ENCODE results near the gene FEV.

FEV gene

DNA sequence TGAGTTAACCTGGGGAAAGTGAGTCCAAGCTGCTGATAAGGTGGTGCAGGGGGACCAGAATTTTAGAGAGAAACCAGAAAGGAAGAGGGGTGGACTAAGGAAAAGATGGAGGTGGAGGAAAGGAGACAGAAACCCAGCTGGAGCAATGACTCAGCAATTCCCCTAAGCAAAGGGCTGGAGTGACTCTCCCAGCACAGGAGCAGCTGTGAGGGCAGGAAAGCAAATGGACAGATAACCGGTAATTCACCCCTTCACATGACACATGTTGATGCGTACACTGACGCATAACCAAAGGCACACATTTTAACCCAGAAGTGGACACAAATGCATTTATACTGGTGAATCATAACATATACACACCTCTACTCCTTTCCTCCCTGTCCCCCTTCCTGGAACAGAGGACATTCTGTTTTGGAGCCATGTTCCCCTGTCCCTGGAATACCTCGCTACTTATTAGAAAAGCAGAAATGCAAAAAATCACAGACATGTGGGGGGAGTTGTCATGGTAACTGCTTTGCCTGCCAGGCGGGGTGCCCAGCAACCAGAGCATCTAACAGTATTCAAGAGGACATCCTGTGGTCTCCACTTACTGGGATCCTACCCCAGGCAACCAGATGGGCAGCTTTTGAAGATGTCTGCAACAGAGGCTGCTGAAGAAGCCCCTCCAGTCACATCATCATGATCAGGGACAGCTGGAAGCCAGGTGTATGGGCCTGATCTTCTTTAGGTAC, 20.8 kb downstream of the FEV start:
- no peaks in the 10 kb centered on the region for H3K27me3 ChIP-seq
- TF ChIP-seq, protein P1, sequence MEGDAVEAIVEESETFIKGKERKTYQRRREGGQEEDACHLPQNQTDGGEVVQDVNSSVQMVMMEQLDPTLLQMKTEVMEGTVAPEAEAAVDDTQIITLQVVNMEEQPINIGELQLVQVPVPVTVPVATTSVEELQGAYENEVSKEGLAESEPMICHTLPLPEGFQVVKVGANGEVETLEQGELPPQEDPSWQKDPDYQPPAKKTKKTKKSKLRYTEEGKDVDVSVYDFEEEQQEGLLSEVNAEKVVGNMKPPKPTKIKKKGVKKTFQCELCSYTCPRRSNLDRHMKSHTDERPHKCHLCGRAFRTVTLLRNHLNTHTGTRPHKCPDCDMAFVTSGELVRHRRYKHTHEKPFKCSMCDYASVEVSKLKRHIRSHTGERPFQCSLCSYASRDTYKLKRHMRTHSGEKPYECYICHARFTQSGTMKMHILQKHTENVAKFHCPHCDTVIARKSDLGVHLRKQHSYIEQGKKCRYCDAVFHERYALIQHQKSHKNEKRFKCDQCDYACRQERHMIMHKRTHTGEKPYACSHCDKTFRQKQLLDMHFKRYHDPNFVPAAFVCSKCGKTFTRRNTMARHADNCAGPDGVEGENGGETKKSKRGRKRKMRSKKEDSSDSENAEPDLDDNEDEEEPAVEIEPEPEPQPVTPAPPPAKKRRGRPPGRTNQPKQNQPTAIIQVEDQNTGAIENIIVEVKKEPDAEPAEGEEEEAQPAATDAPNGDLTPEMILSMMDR (IDR thresholded peaks at IDR 0.05; ENCODE audit: low read depth, low read length), result no peak
- peaks cover 10% of the 10 kb centered on the region for H3K4me1 ChIP-seq
- H3K36me3 ChIP-seq, result peaks cover 7% of the 10 kb centered on the region; the same call in 1 of the 2 replicates
- H3K4me3 ChIP-seq (ENCODE audit: low read depth, low read length), result peak overlapping the region; percentile 72
- no peaks in the 10 kb centered on the region for H3K9me3 ChIP-seq
- DNase-seq, result peak; percentile 81

DNA sequence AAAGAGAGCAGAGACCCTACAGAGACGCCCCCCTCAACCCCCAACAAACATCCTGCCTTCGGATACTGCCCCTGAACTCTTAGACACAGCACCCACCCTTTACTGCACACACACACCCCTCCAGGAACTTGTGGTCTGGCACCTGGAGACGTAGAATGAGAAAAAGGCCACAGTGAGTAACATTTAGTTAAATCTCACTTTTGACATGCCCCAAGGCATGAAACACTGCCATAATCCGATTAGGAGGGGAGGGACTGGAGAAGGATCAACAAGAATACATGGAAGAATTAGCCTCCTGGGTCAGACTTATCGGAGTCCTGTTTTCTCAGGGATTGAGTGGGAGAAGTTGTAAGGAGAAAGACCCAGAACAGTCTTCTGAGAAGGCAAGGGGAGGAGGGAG, 21.4 kb downstream of the FEV start:
- peaks cover 10% of the 10 kb centered on the region for H3K4me1 ChIP-seq
- TF ChIP-seq, protein P1 (IDR thresholded peaks at IDR 0.05; ENCODE audit: low read depth, low read length), result no peak
- H3K4me3 ChIP-seq (ENCODE audit: low read depth, low read length), result peak overlapping the region; percentile 72
- no peaks in the 10 kb centered on the region for H3K9me3 ChIP-seq
- no peak for DNase-seq
- peaks cover 7% of the 10 kb centered on the region; the same call in 1 of the 2 replicates for H3K36me3 ChIP-seq
- H3K27me3 ChIP-seq, result no peaks in the 10 kb centered on the region

DNA sequence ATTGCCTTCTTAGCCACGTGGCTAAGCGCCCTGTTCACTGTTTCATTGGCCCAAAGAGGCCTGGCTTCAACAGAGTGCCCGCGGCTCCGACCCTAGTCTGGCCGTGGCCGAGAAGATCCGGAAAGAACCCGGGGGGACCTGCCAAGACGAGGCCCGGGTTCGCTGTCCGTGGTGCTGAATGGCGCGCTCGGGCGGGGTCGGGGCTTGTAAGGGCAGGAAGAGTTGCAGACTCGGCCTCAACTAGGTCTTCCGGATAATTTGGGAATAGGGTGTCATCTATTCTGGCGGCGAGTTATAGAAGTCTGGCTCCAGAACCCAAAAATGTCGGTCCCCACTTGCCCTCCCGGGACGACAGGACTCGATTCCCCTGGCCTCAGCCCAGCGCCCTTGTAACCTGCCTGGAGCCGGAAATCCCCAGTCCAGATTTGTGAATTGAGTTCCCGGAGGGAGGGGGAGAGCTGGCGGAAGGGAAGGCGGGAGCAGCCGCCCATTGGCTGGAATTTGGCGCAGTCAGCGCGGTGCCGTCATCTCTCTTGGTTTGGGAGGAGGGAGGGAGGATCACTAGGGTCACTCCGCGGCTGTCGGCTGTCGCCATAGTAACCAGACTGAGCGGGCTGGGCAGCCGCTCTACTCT, 22.0 kb downstream of the FEV start:
- no peaks in the 10 kb centered on the region for H3K27me3 ChIP-seq
- TF ChIP-seq, protein P1 (IDR thresholded peaks at IDR 0.05; ENCODE audit: low read depth, low read length), result no peak
- H3K4me3 ChIP-seq (ENCODE audit: low read depth, low read length), result peak overlapping the region; percentile 72
- peaks cover 7% of the 10 kb centered on the region for H3K4me1 ChIP-seq
- peaks cover 7% of the 10 kb centered on the region; the same call in 1 of the 2 replicates for H3K36me3 ChIP-seq
- peak; percentile 97 for DNase-seq
- no peaks in the 10 kb centered on the region for H3K9me3 ChIP-seq

DNA sequence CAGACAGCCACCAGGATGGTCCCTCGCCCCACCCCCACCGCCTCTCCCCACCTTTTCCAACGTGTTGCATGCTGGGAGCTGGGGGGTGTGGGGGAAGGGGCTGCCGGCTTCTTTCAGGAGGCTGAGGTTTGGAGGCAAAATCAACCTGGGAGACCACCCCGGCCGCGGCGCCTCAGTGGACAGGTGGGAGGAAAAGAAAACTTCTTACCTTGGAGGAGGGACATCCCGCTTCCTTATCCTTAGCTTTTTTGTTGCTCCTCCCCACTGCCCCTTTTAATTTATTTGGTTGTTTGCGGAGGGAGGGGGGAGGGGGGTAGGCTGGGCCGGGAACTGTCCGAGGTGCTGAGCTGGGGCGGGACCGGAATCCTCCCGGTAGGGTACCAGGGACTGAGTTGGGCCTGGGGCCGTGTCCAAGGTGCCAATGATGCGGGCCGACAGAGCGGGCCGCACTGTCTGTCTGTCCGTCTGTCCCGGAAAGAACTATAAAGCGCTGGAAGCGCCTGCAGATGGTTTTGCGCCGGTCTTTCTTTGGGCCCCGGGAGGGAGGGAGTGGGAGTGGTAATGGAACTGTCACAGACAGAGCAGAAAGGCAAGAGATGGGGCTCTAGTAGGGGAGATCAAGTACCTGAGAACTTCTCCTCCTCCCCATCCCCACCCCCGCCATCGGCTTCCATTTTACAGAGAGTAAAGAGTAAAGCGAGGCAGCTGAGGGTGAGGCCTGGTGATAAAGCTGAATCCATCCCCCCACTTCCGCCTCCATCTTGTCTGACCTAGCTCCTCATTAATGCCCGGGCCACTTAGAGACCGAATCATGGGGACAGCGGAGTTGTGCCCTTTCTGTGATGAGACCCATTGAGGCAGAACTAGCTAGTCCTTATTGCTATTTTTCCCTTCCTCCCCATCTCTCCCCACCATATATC, 23.1 kb downstream of the FEV start:
- peak overlapping the region; percentile 72 for H3K4me3 ChIP-seq (ENCODE audit: low read depth, low read length)
- H3K9me3 ChIP-seq, result no peaks in the 10 kb centered on the region
- peaks cover 7% of the 10 kb centered on the region for H3K4me1 ChIP-seq
- TF ChIP-seq, protein P1 (IDR thresholded peaks at IDR 0.05; ENCODE audit: low read depth, low read length), result no peak
- peak; percentile 86 for DNase-seq
- H3K36me3 ChIP-seq, result peaks cover 7% of the 10 kb centered on the region; the same call in 1 of the 2 replicates
- no peaks in the 10 kb centered on the region for H3K27me3 ChIP-seq

DNA sequence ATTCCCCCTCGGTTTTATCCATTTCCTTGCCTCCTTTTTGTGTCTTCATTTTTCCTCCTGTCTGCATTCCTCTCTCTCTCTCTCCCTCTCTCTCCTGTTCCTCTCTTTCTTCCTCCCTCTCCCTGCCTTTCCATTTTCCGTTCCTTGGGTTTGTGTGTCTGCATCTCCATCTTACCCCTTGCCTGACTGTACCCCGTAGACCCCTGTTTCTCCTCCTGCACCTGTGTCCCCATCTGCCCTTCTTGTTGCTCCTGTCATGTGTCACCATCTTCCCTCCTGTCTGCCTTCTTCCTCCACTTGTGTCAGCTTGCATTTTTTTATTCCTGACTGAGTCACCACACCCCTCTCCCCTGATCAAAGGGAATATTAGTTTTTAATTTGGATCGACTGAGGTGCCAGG, 23.8 kb downstream of the FEV start:
- DNase-seq, result no peak
- peak overlapping the region; percentile 72 for H3K4me3 ChIP-seq (ENCODE audit: low read depth, low read length)
- TF ChIP-seq, protein P1 (IDR thresholded peaks at IDR 0.05; ENCODE audit: low read depth, low read length), result no peak
- peaks cover 7% of the 10 kb centered on the region; the same call in 1 of the 2 replicates for H3K36me3 ChIP-seq
- no peaks in the 10 kb centered on the region for H3K27me3 ChIP-seq
- no peaks in the 10 kb centered on the region for H3K9me3 ChIP-seq
- H3K4me1 ChIP-seq, result peaks cover 7% of the 10 kb centered on the region
